H1 (cell line): ENCODE measurements around the gene ZNF106. TPM values are rescaled to one million over a fixed set of nuclear protein-coding genes. Genes with fewer than 3 reads are reported as not detected.

ENCODE experiments used
- CTCF ChIA-PET: fragments of 300-600 bp; sonication (Branson Sonifier 250); formaldehyde crosslinking; loops from one replicate; lab custom pipeline; 2021; ENCODE audit not compliant: partially characterized antibody; lab: Charles Lee
- POLR2A ChIA-PET: fragments of 300-600 bp; sonication (Branson Sonifier 250); formaldehyde crosslinking; loops from one replicate; lab custom pipeline; 2021; ENCODE audit warnings: inconsistent platforms; ENCODE audit not compliant: partially characterized antibody; lab: Charles Lee
- DNase-seq, 2 experiments: peaks; one replicate each; pipeline versions ENCODE4 v3.0.0 to v3.0.0-alpha.2; 2010 to 2022; ENCODE audit warnings: low spot score in 2 of 2, low read depth in 1 of 2, mixed read lengths in 1 of 2
- FAIRE-seq: peaks from 2 replicates; lab custom pipeline; 2011; peaks lifted over from hg19 to GRCh38; lab: Jason Lieb, UNC
- H2AFZ ChIP-seq: 2 replicates; pipeline ENCODE4 v1.8.1; 2012; ENCODE audit warnings: low read length, inconsistent platforms
- H2AK5ac ChIP-seq: 2 replicates; pipeline ENCODE4 v1.6.1; 2013; ENCODE audit warnings: low read depth, low read length
- H2BK120ac ChIP-seq: replicated peaks from 2 replicates; pipeline ENCODE3; 2013; ENCODE audit warnings: low read depth, low read length, inconsistent platforms
- H2BK12ac ChIP-seq: 2 replicates; pipeline ENCODE4 v1.6.1; 2013; ENCODE audit warnings: low read depth, low read length
- H2BK15ac ChIP-seq: 2 replicates; pipeline ENCODE4 v1.6.1; 2013; ENCODE audit warnings: low read length
- H2BK20ac ChIP-seq: 2 replicates; pipeline ENCODE4 v1.6.1; 2013; ENCODE audit warnings: low read length
- H2BK5ac ChIP-seq: 2 replicates; pipeline ENCODE4 v1.6.1; 2013; ENCODE audit warnings: low read depth, low read length
- H3K14ac ChIP-seq: 2 replicates; pipeline ENCODE4 v1.6.1; 2013; ENCODE audit warnings: inconsistent platforms; ENCODE audit not compliant: insufficient read length
- H3K18ac ChIP-seq: 2 replicates; pipeline ENCODE4 v1.6.1; 2013; ENCODE audit warnings: low read length; ENCODE audit errors: extremely low read depth
- H3K23ac ChIP-seq: 2 replicates; pipeline ENCODE4 v1.6.1; 2013; ENCODE audit warnings: inconsistent platforms; ENCODE audit not compliant: insufficient read length
- H3K23me2 ChIP-seq: 2 replicates; pipeline ENCODE4 v1.6.1; 2013; ENCODE audit warnings: low read depth, low read length
- H3K27ac ChIP-seq: 2 replicates; pipeline ENCODE4 v1.6.1; 2011; ENCODE audit warnings: low read depth, low read length, inconsistent platforms
- H3K27me3 ChIP-seq, 4 experiments: replicated peaks in 1 of 4; 1 replicate in 1 of 4; 2 replicates in 3 of 4; pipeline versions ENCODE4 v1.6.1 to v1.8.1; 2011 to 2013; ENCODE audit warnings: low read length in 3 of 4, mild to moderate bottlenecking in 3 of 4, inconsistent platforms in 2 of 4, mixed read lengths in 2 of 4, moderate library complexity in 1 of 4; ENCODE audit not compliant: control insufficient read depth in 3 of 4, insufficient read depth in 3 of 4; ENCODE audit errors: extremely low read depth in 1 of 4
- H3K36me3 ChIP-seq, 4 experiments: 2 replicates each; pipeline versions ENCODE4 v1.6.1 to v1.8.1; 2011 to 2013; ENCODE audit warnings: mild to moderate bottlenecking in 4 of 4, low read length in 3 of 4, moderate library complexity in 2 of 4, control low read depth in 1 of 4, inconsistent platforms in 1 of 4; ENCODE audit not compliant: insufficient read depth in 4 of 4, control insufficient read depth in 2 of 4
- H3K4ac ChIP-seq: replicated peaks from 2 replicates; pipeline ENCODE3; 2013; ENCODE audit warnings: low read length, low read depth, mixed read lengths, inconsistent platforms; ENCODE audit not compliant: insufficient read length
- H3K4me1 ChIP-seq, 4 experiments: replicated peaks in 1 of 4; 1 replicate in 1 of 4; 2 replicates in 3 of 4; pipeline versions ENCODE4 v1.6.1 to v1.8.1; 2011 to 2013; ENCODE audit warnings: low read length in 3 of 4, inconsistent platforms in 2 of 4, mixed read lengths in 1 of 4; ENCODE audit not compliant: insufficient read depth in 4 of 4, control insufficient read depth in 3 of 4
- H3K4me2 ChIP-seq, 2 experiments: 2 replicates each; pipeline versions ENCODE4 v1.6.1 to v1.8.1; 2011 to 2013; ENCODE audit warnings: low read depth in 2 of 2, low read length in 2 of 2, control low read depth in 1 of 2, inconsistent platforms in 1 of 2, mild to moderate bottlenecking in 1 of 2; ENCODE audit not compliant: insufficient read depth in 1 of 2
- H3K4me3 ChIP-seq, 4 experiments: fragments of 200-600, 300-600 bp in 1 of 4; sonication (generic), shearing (Covaris generic), sonication (Bioruptor Twin) in 1 of 4; 2 replicates each; pipeline versions ENCODE4 v1.5.1 to v1.8.1; 2011 to 2016; ENCODE audit warnings: low read length in 4 of 4, low read depth in 3 of 4, control low read depth in 2 of 4, inconsistent platforms in 2 of 4, mild to moderate bottlenecking in 2 of 4, mixed read lengths in 1 of 4, moderate library complexity in 1 of 4; ENCODE audit not compliant: insufficient read depth in 2 of 4; ENCODE audit errors: extremely low read depth in 1 of 4
- H3K56ac ChIP-seq: replicated peaks from 2 replicates; pipeline ENCODE3; 2013; ENCODE audit warnings: low read depth, mild to moderate bottlenecking, mixed read lengths, low read length, inconsistent platforms; ENCODE audit not compliant: insufficient read length
- H3K79me1 ChIP-seq: 2 replicates; pipeline ENCODE4 v1.6.1; 2013; ENCODE audit warnings: low read depth, low read length, control low read depth
- H3K79me2 ChIP-seq, 2 experiments: 2 replicates each; pipeline versions ENCODE4 v1.6.1 to v1.8.1; 2012 to 2013; ENCODE audit warnings: low read length in 2 of 2, mild to moderate bottlenecking in 2 of 2, inconsistent platforms in 1 of 2; ENCODE audit not compliant: insufficient read depth in 2 of 2, control insufficient read depth in 1 of 2
- H3K9ac ChIP-seq, 4 experiments: replicated peaks in 1 of 4; 1 replicate in 1 of 4; 2 replicates in 3 of 4; pipeline versions ENCODE4 v1.6.1 to v1.8.1; 2011 to 2013; ENCODE audit warnings: low read depth in 3 of 4, low read length in 3 of 4, control low read depth in 2 of 4, mild to moderate bottlenecking in 2 of 4, moderate library complexity in 2 of 4, inconsistent platforms in 1 of 4; ENCODE audit errors: extremely low read depth in 1 of 4
- H3K9me3 ChIP-seq, 2 experiments: 2 replicates each; pipeline versions ENCODE4 v1.6.1 to v1.8.1; 2012 to 2013; ENCODE audit warnings: mild to moderate bottlenecking in 2 of 2, moderate library complexity in 2 of 2, control low read depth in 1 of 2, inconsistent platforms in 1 of 2, low read depth in 1 of 2, low read length in 1 of 2, mixed read lengths in 1 of 2; ENCODE audit not compliant: insufficient read depth in 2 of 2
- H4K20me1 ChIP-seq, 2 experiments: replicated peaks in 1 of 2; 2 replicates each; pipeline versions ENCODE3 to v1.8.1; 2011 to 2013; ENCODE audit warnings: inconsistent platforms in 2 of 2, low read length in 2 of 2, mild to moderate bottlenecking in 1 of 2; ENCODE audit not compliant: insufficient read depth in 2 of 2, control insufficient read depth in 1 of 2
- H4K5ac ChIP-seq: 2 replicates; pipeline ENCODE4 v1.6.1; 2013; ENCODE audit warnings: low read length, low read depth, mixed read lengths, inconsistent platforms; ENCODE audit not compliant: insufficient read length
- H4K8ac ChIP-seq: 2 replicates; pipeline ENCODE4 v1.8.0; 2013; ENCODE audit warnings: mild to moderate bottlenecking, moderate library complexity, low read length, inconsistent platforms; ENCODE audit not compliant: insufficient read depth; ENCODE audit errors: extremely low read depth
- H4K91ac ChIP-seq: replicated peaks from 2 replicates; pipeline ENCODE3; 2013; ENCODE audit warnings: low read length, mixed read lengths, inconsistent platforms; ENCODE audit not compliant: insufficient read length
- CHD2 ChIP-seq: IDR thresholded peaks from 2 replicates; pipeline ENCODE4 v1.6.1; 2012; ENCODE audit warnings: low read length, improper control_type of control experiment
- EZH2 ChIP-seq: fragments of 200-600 bp; sonication (generic); IDR thresholded peaks from 2 replicates; pipeline ENCODE4 v1.7.1; 2012; ENCODE audit warnings: low read depth, mild to moderate bottlenecking, moderate library complexity, low read length, inconsistent platforms; ENCODE audit not compliant: severe bottlenecking
- GTF2F1 ChIP-seq: IDR thresholded peaks from 2 replicates; pipeline ENCODE4 v1.6.1; 2012; ENCODE audit warnings: low read depth, low read length, improper control_type of control experiment, borderline replicate concordance
- KDM4A ChIP-seq: IDR thresholded peaks from one replicate; pipeline ENCODE4 v1.7.1; 2012; ENCODE audit warnings: low read depth, mild to moderate bottlenecking, moderate library complexity, low read length, inconsistent platforms; ENCODE audit not compliant: severe bottlenecking
- RXRA ChIP-seq: IDR thresholded peaks from 2 replicates; pipeline ENCODE4 v1.6.1; 2011; ENCODE audit warnings: low read depth, mild to moderate bottlenecking, low read length, moderate library complexity; ENCODE audit not compliant: insufficient read depth
- SP2 ChIP-seq: IDR thresholded peaks from 2 replicates; pipeline ENCODE4 v1.6.1; 2012; ENCODE audit warnings: mild to moderate bottlenecking, low read length, inconsistent platforms
- SP4 ChIP-seq: IDR thresholded peaks from 2 replicates; pipeline ENCODE4 v1.6.1; 2012; ENCODE audit warnings: low read length, inconsistent platforms
- SRF ChIP-seq: IDR thresholded peaks from 2 replicates; pipeline ENCODE4 v1.6.1; 2011; ENCODE audit warnings: mild to moderate bottlenecking, low read depth, low read length, moderate library complexity
- TBP ChIP-seq: IDR thresholded peaks from 2 replicates; pipeline ENCODE4 v1.6.1; 2011; ENCODE audit warnings: low read depth, low read length, improper control_type of control experiment
- TCF12 ChIP-seq: IDR thresholded peaks from 2 replicates; pipeline ENCODE4 v1.6.1; 2011; ENCODE audit warnings: low read depth, mild to moderate bottlenecking, low read length
- ZNF274 ChIP-seq: IDR thresholded peaks from 2 replicates; pipeline ENCODE4 v1.7.0; 2012; ENCODE audit warnings: low read length, borderline replicate concordance; ENCODE audit errors: extremely low read depth
- WGBS, 2 experiments: shearing (Covaris generic) in 1 of 2; methylation state at CpG; one replicate each; pipeline versions ENCODE4 v1.1.6 to v1.1.7; 2013 to 2015; ENCODE audit warnings: low lambda C conversion rate in 2 of 2, mixed read lengths in 2 of 2, inconsistent platforms in 1 of 2, low coverage in 1 of 2, missing lambda C conversion rate in 1 of 2; ENCODE audit not compliant: insufficient replicate concordance in 2 of 2, insufficient coverage in 1 of 2, insufficient read length in 1 of 2; ENCODE audit errors: extremely low coverage in 1 of 2, missing lambda C conversion rate in 1 of 2; 5-methylcytosine and 5-hydroxymethylcytosine counted together
- polyA plus RNA-seq, 7 experiments: library from polyadenylated mRNA; depleted of rRNA in 3 of 7; stranded (reverse) in 5 of 7; unstranded in 2 of 7; fragments of >200 nt in 5 of 7; fragments of 200-250 nt in 2 of 7; gene quantifications; 1 replicate in 5 of 7; 2 replicates in 1 of 7; 4 replicates in 1 of 7; pipeline versions ENCODE4 v1.2.1 to v1.2.3, GENCODE V29; 2011 to 2013; ENCODE audit warnings: missing spikeins in 2 of 7, mixed read lengths in 2 of 7
- total RNA-seq: library from RNA; stranded (reverse); fragmentation: NEBNext Ultra II Directional; extraction: Animal tissue kit (Norgen Biotek cat#: 25700); gene quantifications from 2 replicates; pipeline ENCODE4 v1.2.1, GENCODE V29; 2021
- TF ChIP-seq, protein P1 (sequence below): IDR thresholded peaks from 2 replicates; pipeline ENCODE4 v1.6.1; 2011; ENCODE audit warnings: low read length, improper control_type of control experiment
- TF ChIP-seq, protein P2 (sequence below): IDR thresholded peaks from 2 replicates; pipeline ENCODE4 v1.6.1; 2012; ENCODE audit warnings: inconsistent platforms

Gene ZNF106
- total and polyA plus RNA-seq, 2 of the 8 experiments (the other 6 are each of a cell fraction or from before 2014, with no cell fraction given): 18.2 to 62.0 TPM

DNA sequence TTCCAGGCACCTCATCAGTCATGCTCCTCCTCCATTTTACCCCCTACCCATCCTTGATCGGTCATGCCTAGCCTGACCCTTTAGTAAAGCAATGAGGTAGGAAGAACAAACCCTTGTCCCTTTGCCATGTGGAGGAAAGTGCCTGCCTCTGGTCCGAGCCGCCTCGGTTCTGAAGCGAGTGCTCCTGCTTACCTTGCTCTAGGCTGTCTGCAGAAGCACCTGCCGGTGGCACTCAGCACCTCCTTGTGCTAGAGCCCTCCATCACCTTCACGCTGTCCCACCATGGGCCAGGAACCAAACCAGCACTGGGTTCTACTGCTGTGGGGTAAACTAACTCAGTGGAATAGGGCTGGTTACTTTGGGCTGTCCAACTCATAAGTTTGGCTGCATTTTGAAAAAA, 79.1 kb downstream of the ZNF106 start:
- Histone ChIP-seq H3K27me3 (no peaks in the 10 kb centered on the region), H3K4me2 (no peak overlapping the region), H2AFZ (no peak overlapping the region), H4K20me1 (peaks cover 0 to 2% of the 10 kb centered on the region in 2 experiments), H4K5ac (no peak overlapping the region), H3K9me3 (no peaks in the 10 kb centered on the region), H4K91ac (no peak overlapping the region), H2BK15ac (no peak overlapping the region), H3K4me1 (no peaks in the 10 kb centered on the region), H2AK5ac (no peak overlapping the region), H3K56ac (no peak overlapping the region), H3K23me2 (no peaks in the 10 kb centered on the region; the same call in 1 of the 2 replicates), H3K36me3 (peaks cover 0 to 15% (median 7%) of the 10 kb centered on the region in 4 experiments; a peak in 6 of 8 replicates), H3K27ac (no peak overlapping the region), H2BK12ac (no peak overlapping the region), H2BK120ac (no peak overlapping the region), H4K8ac (no peak overlapping the region), H3K79me1 (no peaks in the 10 kb centered on the region), H3K23ac (no peak overlapping the region), H2BK20ac (no peak overlapping the region), H3K18ac (no peak overlapping the region), H3K79me2 (no peaks in the 10 kb centered on the region), H3K4ac (no peak overlapping the region), H3K4me3 (no peak overlapping the region), H3K14ac (no peak overlapping the region), H2BK5ac (no peak overlapping the region), H3K9ac (no peak overlapping the region)
- DNase-seq: no peak
- POLR2A ChIA-PET: no interaction called here
- FAIRE-seq: no peak
- 96% methylated on average over 7 of the region's 7 CpGs; no CpG with 5 or more reads in 1 of the 2 experiments for WGBS, 2 experiments
- CTCF ChIA-PET: interaction anchor here (1.4 kb wide), 1 partner anchor 60 kb away, joined by 7 read pairs; no protein-coding TSS in a partner anchor
- TF ChIP-seq GTF2F1 (no peak), SRF (no peak), SP2 (no peak), TCF12 (no peak), KDM4A (no peak), EZH2 (no peak), CHD2 (no peak), SP4 (no peak), ZNF274 (no peak), RXRA (no peak), TBP (no peak)
- TF ChIP-seq, protein P1, sequence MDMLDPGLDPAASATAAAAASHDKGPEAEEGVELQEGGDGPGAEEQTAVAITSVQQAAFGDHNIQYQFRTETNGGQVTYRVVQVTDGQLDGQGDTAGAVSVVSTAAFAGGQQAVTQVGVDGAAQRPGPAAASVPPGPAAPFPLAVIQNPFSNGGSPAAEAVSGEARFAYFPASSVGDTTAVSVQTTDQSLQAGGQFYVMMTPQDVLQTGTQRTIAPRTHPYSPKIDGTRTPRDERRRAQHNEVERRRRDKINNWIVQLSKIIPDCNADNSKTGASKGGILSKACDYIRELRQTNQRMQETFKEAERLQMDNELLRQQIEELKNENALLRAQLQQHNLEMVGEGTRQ: no peak
- TF ChIP-seq, protein P2, sequence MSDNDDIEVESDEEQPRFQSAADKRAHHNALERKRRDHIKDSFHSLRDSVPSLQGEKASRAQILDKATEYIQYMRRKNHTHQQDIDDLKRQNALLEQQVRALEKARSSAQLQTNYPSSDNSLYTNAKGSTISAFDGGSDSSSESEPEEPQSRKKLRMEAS: no peak
